WTC11 (cell line): ENCODE results near the gene CABLES1.

Source experiments
- CTCF ChIP-seq: fragments of 200-600 bp; IDR thresholded peaks from 2 replicates; pipeline ENCODE4 v1.8.0; 2022; ENCODE audit warnings: antibody characterized with exemption
- ERG ChIP-seq: fragments of 250-450 bp; sonication (Bioruptor Pico); IDR thresholded peaks from 2 replicates; pipeline ENCODE4 v1.8.0; 2021; ENCODE audit warnings: mild to moderate bottlenecking
- IRF1 ChIP-seq: sonication (generic); formaldehyde crosslinking; IDR thresholded peaks from 2 replicates; pipeline ENCODE4 v1.8.0; 2023; ENCODE audit warnings: missing genetic modification reagents
- MAX ChIP-seq: sonication (generic); formaldehyde crosslinking; IDR thresholded peaks from 2 replicates; pipeline ENCODE4 v1.8.0; 2022; ENCODE audit warnings: mild to moderate bottlenecking, missing genetic modification reagents
- NFE2L1 ChIP-seq: sonication (generic); formaldehyde crosslinking; IDR thresholded peaks from 2 replicates; pipeline ENCODE4 v1.8.1; 2023; ENCODE audit warnings: missing genetic modification reagents
- NR2C2 ChIP-seq: sonication (generic); formaldehyde crosslinking; IDR thresholded peaks from 2 replicates; pipeline ENCODE4 v1.8.0; 2022; ENCODE audit warnings: mild to moderate bottlenecking, missing genetic modification reagents

- no peak for TF ChIP-seq CTCF
- no peak for TF ChIP-seq IRF1
- TF ChIP-seq MAX (CRISPR knock-in tag) = no peak
- no peak for TF ChIP-seq NR2C2
- no peak for TF ChIP-seq NFE2L1 (CRISPR knock-in tag)
- no peak for TF ChIP-seq ERG
Observed at GRCh38 chr18:23240609-23240930, 105.3 kb downstream of the CABLES1 start.
